Gastroesophageal sphincter (tissue), 4 donors: Measurements from ENCODE around the gene C4orf50. TPM values are rescaled to one million over a fixed set of nuclear protein-coding genes. Genes with fewer than 3 reads are reported as not detected.

Experiments
- ATAC-seq: fragments of 150-250 bp; one replicate; pipeline ENCODE4 v1.9.1; 2016; ENCODE audit warnings: mild to moderate bottlenecking, moderate library complexity
- H3K27ac ChIP-seq, 4 donors: fragments of 200-600 bp; sonication (generic) in 3 of 4; 1 replicate in 3 of 4; 2 replicates in 1 of 4; pipeline ENCODE4 v1.5.1; 2016 to 2019
- H3K27me3 ChIP-seq: fragments of 200-600 bp; sonication (generic); one replicate; pipeline ENCODE4 v1.5.1; 2019
- H3K36me3 ChIP-seq, 2 donors: fragments of 200-600 bp; sonication (generic); one replicate each; pipeline ENCODE4 v1.5.1; 2019; ENCODE audit warnings: control low read depth in 1 of 2
- H3K4me1 ChIP-seq, 3 donors: fragments of 200-600 bp; sonication (generic); 1 replicate in 2 of 3; 2 replicates in 1 of 3; pipeline ENCODE4 v1.5.1; 2016 to 2019; ENCODE audit warnings: control low read depth in 2 of 3
- H3K4me3 ChIP-seq, 2 donors: fragments of 200-600 bp; sonication (generic); one replicate each; pipeline ENCODE4 v1.5.1; 2019; ENCODE audit warnings: mild to moderate bottlenecking in 1 of 2, moderate library complexity in 1 of 2
- H3K9me3 ChIP-seq, 3 donors: fragments of 200-600 bp; sonication (generic); one replicate each; pipeline ENCODE4 v1.5.1; 2017 to 2019; ENCODE audit warnings: control low read depth in 2 of 3
- CTCF ChIP-seq, 4 experiments: fragments of 200-600 bp in 2 of 4; fragments of 450-650 bp in 2 of 4; sonication (generic) in 1 of 4; IDR thresholded peaks; one replicate each; pipeline ENCODE4 v1.5.1; 2017 to 2019; ENCODE audit warnings: antibody characterized with exemption in 4 of 4, mild to moderate bottlenecking in 2 of 4, moderate library complexity in 2 of 4
- EP300 ChIP-seq: sonication (generic); formaldehyde crosslinking; IDR thresholded peaks from one replicate; pipeline ENCODE4 v1.6.1; 2017; ENCODE audit warnings: antibody characterized with exemption, mild to moderate bottlenecking
- POLR2A ChIP-seq, 2 donors: fragments of 450-650 bp; IDR thresholded peaks; one replicate each; pipeline ENCODE4 v1.6.1; 2017; ENCODE audit warnings: antibody characterized with exemption in 2 of 2, mild to moderate bottlenecking in 2 of 2, moderate library complexity in 1 of 2
- POLR2AphosphoS5 ChIP-seq: sonication (generic); formaldehyde crosslinking; IDR thresholded peaks from one replicate; pipeline ENCODE4 v1.6.1; 2017; ENCODE audit warnings: antibody characterized with exemption
- WGBS, 2 donors: methylation state at CpG; one replicate each; pipeline ENCODE4 v1.1.5; 2018; ENCODE audit warnings: low coverage in 1 of 2; 5-methylcytosine and 5-hydroxymethylcytosine counted together
- total RNA-seq, 4 donors: library from RNA; depleted of rRNA; stranded (reverse); fragments of >200 nt; gene quantifications; one replicate each; pipeline ENCODE4 v1.1.0, GENCODE V29; 2016

C4orf50 gene
- total RNA-seq, 4 donors from 2014 or later = under 0.01 to 0.25 (median 0.12) TPM

- H3K4me1 ChIP-seq = no peaks in the 10 kb centered on the region
- ATAC-seq = no peak
- H3K27me3 ChIP-seq = peaks cover 84% of the 10 kb centered on the region
- 20% methylated on average over 2 of the region's 16 CpGs; no CpG with 5 or more reads in 1 of the 2 donors for WGBS, 2 donors
- no peak overlapping the region for H3K4me3 ChIP-seq
- TF ChIP-seq POLR2AphosphoS5 (no peak), CTCF (IDR thresholded peaks at IDR 0.05) (no peak), POLR2A (IDR thresholded peaks at IDR 0.05) (no peak), EP300 (no peak)
- no peak overlapping the region for H3K27ac ChIP-seq
- no peaks in the 10 kb centered on the region for H3K9me3 ChIP-seq
- H3K36me3 ChIP-seq = no peaks in the 10 kb centered on the region
Measured at GRCh38 chr4:5957076-5957475, 61.2 kb downstream of the C4orf50 start.

GRCh38 chr4:5956285-5957021, 61.8 kb downstream of the C4orf50 start:
- Histone ChIP-seq H3K4me1 (no peaks in the 10 kb centered on the region), H3K9me3 (no peaks in the 10 kb centered on the region), H3K27ac (no peak overlapping the region), H3K4me3 (no peak overlapping the region), H3K36me3 (no peaks in the 10 kb centered on the region), H3K27me3 (peaks cover 86% of the 10 kb centered on the region)
- 11% methylated on average over 5 of the region's 16 CpGs; no CpG with 5 or more reads in 1 of the 2 donors for WGBS, 2 donors
- ATAC-seq = no peak
- no peak for TF ChIP-seq CTCF (IDR thresholded peaks at IDR 0.05)
- peak; percentile 13 for TF ChIP-seq POLR2AphosphoS5

GRCh38 chr4:5955856-5956255, 62.4 kb downstream of the C4orf50 start:
- ATAC-seq = no peak
- Histone ChIP-seq H3K9me3 (no peaks in the 10 kb centered on the region), H3K36me3 (no peaks in the 10 kb centered on the region), H3K27ac (no peak overlapping the region), H3K4me1 (no peaks in the 10 kb centered on the region), H3K27me3 (peaks cover 85% of the 10 kb centered on the region), H3K4me3 (no peak overlapping the region)
- 33% methylated on average over 1 of the region's 4 CpGs; no CpG with 5 or more reads in 1 of the 2 donors for WGBS, 2 donors
- TF ChIP-seq POLR2A (IDR thresholded peaks at IDR 0.05) (no peak), POLR2AphosphoS5 (no peak)

- Histone ChIP-seq H3K36me3 (no peaks in the 10 kb centered on the region), H3K9me3 (no peaks in the 10 kb centered on the region), H3K27ac (no peak overlapping the region), H3K27me3 (peaks cover 84% of the 10 kb centered on the region), H3K4me3 (no peak overlapping the region), H3K4me1 (no peaks in the 10 kb centered on the region)
- 35 to 80% methylated on average over 1 to 8 of the region's 18 CpGs for WGBS, 2 donors
- no peak for ATAC-seq
- TF ChIP-seq POLR2AphosphoS5 (no peak), CTCF (IDR thresholded peaks at IDR 0.05) (no peak), EP300 (no peak), POLR2A (IDR thresholded peaks at IDR 0.05) (no peak)
Measured at GRCh38 chr4:5955201-5955821, 62.9 kb downstream of the C4orf50 start.

- H3K27me3 ChIP-seq = peaks cover 80% of the 10 kb centered on the region
- H3K27ac ChIP-seq = no peak overlapping the region
- H3K4me3 ChIP-seq = no peak overlapping the region
- TF ChIP-seq EP300 = no peak
- TF ChIP-seq POLR2AphosphoS5 = no peak
- TF ChIP-seq CTCF (IDR thresholded peaks at IDR 0.05) = no peak
- TF ChIP-seq POLR2A (IDR thresholded peaks at IDR 0.05) = no peak
- ATAC-seq = no peak
- no peaks in the 10 kb centered on the region for H3K4me1 ChIP-seq
- WGBS, 2 donors = 40 to 83% methylated on average over 1 to 4 of the region's 11 CpGs
- no peaks in the 10 kb centered on the region for H3K36me3 ChIP-seq
- no peaks in the 10 kb centered on the region for H3K9me3 ChIP-seq
Measured at GRCh38 chr4:5954056-5954760, 64.0 kb downstream of the C4orf50 start.
